ENCODE measurements around the gene GCNA.
"Not testable (repeated sequence)": the region's sequence is repeated elsewhere in the genome, so short reads cannot be mapped to it uniquely, and the experiment has no call there.

DNA sequence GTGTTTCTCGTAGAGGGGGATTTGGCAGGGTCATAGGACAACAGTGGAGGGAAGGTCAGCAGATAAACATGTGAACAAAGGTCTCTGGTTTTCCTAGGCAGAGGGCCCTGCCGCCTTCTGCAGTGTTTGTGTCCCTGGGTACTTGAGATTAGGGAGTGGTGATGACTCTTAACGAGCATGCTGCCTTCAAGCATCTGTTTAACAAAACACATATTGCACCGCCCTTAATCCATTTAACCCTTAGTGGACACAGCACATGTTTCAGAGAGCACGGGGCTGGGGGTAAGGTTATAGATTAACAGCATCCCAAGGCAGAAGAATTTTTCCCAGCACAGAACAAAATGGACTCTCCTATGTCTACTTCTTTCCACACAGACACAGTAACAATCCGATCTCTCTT, 66.2 kb downstream of the GCNA start:
- TF ChIP-seq, protein P1, sequence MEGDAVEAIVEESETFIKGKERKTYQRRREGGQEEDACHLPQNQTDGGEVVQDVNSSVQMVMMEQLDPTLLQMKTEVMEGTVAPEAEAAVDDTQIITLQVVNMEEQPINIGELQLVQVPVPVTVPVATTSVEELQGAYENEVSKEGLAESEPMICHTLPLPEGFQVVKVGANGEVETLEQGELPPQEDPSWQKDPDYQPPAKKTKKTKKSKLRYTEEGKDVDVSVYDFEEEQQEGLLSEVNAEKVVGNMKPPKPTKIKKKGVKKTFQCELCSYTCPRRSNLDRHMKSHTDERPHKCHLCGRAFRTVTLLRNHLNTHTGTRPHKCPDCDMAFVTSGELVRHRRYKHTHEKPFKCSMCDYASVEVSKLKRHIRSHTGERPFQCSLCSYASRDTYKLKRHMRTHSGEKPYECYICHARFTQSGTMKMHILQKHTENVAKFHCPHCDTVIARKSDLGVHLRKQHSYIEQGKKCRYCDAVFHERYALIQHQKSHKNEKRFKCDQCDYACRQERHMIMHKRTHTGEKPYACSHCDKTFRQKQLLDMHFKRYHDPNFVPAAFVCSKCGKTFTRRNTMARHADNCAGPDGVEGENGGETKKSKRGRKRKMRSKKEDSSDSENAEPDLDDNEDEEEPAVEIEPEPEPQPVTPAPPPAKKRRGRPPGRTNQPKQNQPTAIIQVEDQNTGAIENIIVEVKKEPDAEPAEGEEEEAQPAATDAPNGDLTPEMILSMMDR (conservative IDR thresholded peaks at IDR 0.05; ENCODE audit: low read depth, low read length): not testable (repeated sequence)
- TF ChIP-seq EZH2phosphoT487 (IDR thresholded peaks at IDR 0.05; ENCODE audit: borderline replicate concordance, low read length): not testable (repeated sequence)

Data from PC-3 (cell line).